GM13977 (cell line): ENCODE data around the gene FTSJ1.
"Not testable (repeated sequence)": the region's sequence is repeated elsewhere in the genome, so short reads cannot be mapped to it uniquely, and the experiment has no call there.

ENCODE experiments used
- DNase-seq: peaks from one replicate; pipeline ENCODE4 v3.0.0; 2012; ENCODE audit warnings: low spot score
- in situ Hi-C: fragments of 300-500 bp; cut with MboI; formaldehyde crosslinking; loops from one replicate; pipeline ENCODE4 v1.12.0; 2022; ENCODE audit warnings: low sequenced_read_pairs, low pct_unique_long_range_greater_than_20kb, mixed read lengths, inconsistent platforms; ENCODE audit not compliant: unreplicated experiment
- TF ChIP-seq, protein P1 (sequence below): IDR thresholded peaks from 2 replicates; pipeline ENCODE4 v1.5.1; 2012; ENCODE audit warnings: mild to moderate bottlenecking, control low read depth; ENCODE audit not compliant: insufficient read depth; ENCODE audit errors: extremely low read depth, missing control alignments

FTSJ1 gene, protein sequence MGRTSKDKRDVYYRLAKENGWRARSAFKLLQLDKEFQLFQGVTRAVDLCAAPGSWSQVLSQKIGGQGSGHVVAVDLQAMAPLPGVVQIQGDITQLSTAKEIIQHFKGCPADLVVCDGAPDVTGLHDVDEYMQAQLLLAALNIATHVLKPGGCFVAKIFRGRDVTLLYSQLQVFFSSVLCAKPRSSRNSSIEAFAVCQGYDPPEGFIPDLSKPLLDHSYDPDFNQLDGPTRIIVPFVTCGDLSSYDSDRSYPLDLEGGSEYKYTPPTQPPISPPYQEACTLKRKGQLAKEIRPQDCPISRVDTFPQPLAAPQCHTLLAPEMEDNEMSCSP

DNA sequence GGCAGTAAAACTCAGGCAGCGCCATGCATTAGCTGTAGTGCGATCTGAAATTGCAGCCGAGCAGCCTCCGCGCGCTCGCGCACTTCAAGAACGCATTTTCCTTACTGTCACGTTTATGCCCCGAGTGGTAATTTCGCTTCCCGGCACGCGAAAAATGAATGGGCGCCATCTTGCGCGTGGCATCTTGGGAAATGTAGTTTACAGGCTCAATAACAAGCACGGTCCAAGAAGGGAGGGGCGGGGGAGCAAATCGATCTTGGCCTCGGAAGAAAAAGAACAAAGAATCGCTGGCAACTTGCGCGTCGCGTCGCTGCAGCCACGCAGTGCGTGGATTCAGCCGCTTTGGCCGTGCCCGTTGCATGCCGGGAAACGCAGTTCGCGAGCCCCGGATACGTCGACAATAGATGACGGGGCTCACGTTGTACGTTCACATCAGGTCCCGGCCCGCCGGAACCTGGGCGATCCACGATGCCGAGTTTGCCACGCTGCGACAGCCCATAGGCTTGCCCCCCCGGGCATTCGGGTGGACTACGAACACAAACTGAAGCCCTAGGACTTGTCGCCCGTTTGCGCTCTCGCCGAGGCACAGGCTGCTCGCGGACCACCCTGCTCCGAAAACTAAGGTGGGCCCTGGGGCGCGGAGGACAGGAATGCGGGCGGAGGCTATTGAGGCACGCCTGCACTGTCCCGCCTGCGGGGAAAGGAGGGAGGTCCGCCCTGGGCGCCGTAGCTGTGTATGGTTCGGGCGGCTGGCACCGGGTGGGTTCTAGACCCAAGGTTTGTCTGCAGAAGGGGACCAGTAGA lies at the start of gene FTSJ1:
TSS of gene FTSJ1 (plus strand) at position 426 of the 804 bp plus-strand sequence. CDS start 1,849 bp downstream, outside the sequence.
- TF ChIP-seq, protein P1, sequence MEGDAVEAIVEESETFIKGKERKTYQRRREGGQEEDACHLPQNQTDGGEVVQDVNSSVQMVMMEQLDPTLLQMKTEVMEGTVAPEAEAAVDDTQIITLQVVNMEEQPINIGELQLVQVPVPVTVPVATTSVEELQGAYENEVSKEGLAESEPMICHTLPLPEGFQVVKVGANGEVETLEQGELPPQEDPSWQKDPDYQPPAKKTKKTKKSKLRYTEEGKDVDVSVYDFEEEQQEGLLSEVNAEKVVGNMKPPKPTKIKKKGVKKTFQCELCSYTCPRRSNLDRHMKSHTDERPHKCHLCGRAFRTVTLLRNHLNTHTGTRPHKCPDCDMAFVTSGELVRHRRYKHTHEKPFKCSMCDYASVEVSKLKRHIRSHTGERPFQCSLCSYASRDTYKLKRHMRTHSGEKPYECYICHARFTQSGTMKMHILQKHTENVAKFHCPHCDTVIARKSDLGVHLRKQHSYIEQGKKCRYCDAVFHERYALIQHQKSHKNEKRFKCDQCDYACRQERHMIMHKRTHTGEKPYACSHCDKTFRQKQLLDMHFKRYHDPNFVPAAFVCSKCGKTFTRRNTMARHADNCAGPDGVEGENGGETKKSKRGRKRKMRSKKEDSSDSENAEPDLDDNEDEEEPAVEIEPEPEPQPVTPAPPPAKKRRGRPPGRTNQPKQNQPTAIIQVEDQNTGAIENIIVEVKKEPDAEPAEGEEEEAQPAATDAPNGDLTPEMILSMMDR, result no peak
- DNase-seq, result peak; percentile 83

DNA sequence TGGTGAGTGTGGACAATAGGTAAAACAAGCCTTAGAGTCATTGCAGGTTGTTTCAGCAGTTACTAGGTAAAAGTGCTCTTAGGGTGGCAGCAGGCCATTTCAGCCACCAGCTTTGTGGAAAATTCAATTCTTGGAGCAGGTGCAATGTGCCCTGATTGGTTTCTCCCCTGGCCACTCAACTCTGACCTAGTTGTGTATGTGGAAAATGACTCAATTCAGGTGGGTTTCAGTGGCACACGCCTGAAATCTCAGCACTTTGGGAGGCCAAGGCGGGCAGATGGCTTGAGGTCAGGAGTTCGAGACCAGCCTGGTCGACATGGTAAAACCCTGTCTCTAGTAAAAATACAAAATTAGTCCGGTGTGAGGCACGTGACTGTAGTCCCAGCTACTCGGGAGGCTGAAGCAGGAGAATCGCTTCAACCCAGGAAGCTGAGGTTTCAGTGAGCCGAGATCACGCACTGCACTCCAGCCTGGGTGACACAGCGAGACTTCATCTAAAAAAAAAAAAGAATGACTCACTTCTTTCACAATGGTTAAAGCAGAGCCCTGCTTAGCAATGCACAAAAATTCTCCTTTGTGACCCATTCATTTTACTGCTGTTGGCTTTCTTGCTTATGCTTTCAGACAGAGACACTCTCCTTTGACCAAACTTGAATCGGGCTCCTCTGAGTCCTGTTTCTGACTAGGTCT lies 48.8 kb upstream of the FTSJ1 start:
- DNase-seq, in situ Hi-C loops: not testable (repeated sequence)

More for the DNA sequence above, at the start of gene FTSJ1:
- in situ Hi-C loops, result loop anchor here (25.0 kb wide), 1 partner anchor 389 kb away; no protein-coding TSS in a partner anchor

DNA sequence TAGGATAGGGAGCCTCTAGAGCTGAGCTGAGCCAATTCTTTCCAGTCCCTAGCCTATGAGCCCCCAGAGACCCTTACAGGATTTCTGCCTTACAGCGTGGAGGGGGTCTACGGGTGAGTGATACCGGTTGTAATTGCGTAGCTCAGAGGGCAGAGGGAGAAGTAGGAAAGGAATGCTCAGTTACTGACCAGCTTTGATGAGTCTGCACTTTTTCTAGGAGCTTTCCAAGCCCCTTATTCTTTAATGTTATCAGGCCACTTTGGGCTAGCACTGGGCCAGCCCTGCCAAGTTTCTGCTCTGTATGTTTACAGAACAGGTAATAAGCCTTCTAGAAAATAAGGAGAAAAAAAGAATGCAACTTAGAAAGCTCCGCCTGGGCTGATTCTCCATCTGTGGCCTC lies 46.4 kb upstream of the FTSJ1 start:
- DNase-seq, in situ Hi-C loops: not testable (repeated sequence)

DNA sequence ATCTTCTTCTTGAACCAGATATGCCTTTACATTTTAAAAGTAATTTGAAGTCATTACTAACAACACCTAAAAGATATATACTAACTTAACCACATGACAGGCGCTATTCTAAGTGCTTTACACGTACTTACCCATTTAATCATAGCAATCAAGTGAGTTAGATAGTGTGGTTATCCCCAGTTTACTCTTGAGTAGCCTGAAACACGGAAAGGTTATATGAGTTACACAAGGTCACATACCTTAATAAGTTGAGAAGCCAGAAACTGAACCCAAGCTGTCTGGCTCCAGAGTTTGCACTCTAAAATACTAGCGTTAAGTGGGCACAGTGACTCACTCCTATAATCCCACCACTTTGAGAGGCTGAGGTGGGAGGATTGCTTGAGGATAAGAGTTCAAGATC lies 45.8 kb upstream of the FTSJ1 start:
- DNase-seq, in situ Hi-C loops: not testable (repeated sequence)

DNA sequence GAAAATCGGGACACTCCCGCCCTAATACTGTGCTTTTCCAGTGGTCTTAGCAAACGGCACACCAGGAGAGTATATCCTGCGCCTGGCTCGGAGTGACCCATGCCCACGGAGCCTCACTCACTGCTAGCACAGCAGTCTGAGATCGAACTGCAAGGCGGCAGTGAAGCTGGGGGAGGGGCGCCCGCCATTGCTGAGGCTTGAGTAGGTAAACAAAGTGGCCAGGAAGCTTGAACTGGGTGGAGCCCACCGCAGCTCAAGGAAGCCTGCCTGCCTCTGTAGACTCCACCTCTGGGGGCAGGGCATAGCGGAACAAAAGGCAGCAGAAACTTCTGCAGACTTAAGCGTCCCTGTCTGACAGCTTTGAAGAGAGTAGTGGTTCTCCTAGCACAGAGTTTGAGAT lies 42.3 kb upstream of the FTSJ1 start:
- DNase-seq, in situ Hi-C loops: not testable (repeated sequence)

DNA sequence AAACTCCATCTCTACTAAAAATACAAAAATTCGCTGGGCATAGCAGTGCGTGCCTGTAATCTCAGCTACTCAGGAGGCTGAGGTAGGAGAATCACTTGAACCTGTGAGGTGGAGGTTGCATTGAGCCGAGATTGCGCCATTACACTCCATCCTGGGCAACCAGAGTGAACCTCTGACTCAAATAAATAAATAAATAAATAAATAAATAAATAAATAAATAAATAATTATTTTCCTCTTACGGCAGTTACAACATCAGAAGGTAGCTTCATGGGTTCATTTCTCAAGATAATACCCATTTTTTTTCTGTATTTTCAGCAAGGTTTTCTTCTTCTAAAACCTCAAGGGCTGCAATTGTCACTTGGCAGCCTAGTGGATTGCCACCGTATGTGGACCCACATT lies 28.8 kb upstream of the FTSJ1 start:
- in situ Hi-C loops, DNase-seq: not testable (repeated sequence)

DNA sequence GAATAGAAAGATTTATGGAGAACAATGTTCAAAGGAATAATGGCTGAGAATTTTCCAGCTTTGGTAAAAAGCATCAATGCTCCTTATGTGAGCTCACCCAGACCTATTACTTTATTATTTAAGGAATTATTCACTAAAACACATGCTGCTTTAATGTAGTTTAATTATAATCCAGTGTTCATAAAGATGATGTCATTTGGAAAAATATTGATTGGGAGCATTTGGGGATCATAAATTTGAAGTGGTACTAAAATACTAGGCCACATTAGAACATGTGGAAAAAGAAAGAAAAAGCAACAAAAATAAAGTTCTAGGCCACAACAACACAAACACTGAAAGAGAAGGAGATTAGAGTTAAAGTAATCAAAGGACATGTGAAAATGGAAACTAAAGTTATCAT lies 25.9 kb upstream of the FTSJ1 start:
- TF ChIP-seq, protein P1, result no peak
- DNase-seq, result no peak
- in situ Hi-C loops, result no loop called here

DNA sequence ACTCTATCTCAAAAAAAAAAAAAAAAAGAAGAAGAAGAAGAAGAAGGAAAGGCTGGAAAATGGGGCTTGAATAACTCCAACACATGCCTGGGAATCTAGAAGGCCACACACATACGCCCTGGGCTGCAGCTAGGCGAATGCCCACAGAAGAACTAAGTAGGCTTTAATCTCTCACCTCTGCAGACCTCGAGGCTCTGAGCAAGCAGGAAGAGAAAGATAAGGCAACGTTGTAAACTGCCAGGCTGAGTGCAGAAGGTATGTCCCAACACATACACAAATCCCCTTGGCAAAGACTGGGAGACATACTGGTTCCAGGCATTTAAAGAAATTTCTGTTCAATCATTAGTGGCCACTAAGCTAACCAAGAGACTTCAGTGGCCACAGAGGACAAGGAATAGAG lies 24.3 kb upstream of the FTSJ1 start:
- no peak for DNase-seq
- in situ Hi-C loops, result no loop called here
- TF ChIP-seq, protein P1, result no peak
